Anterior cingulate cortex (tissue), 58 donors: ENCODE results near the gene ZNF200.
"Not testable (repeated sequence)": the region's sequence is repeated elsewhere in the genome, so short reads cannot be mapped to it uniquely, and the experiment has no call there.

Experiments used
- DNase-seq, 58 donors: peaks; one replicate each; lab custom pipeline; 2025; lab: John Stamatoyannopoulos, UW

Gene ZNF200

GRCh38 chr16:3205939-3206338, 29.0 kb downstream of the ZNF200 start:
- DNase-seq = not testable (repeated sequence)

GRCh38 chr16:3202903-3203539, 31.9 kb downstream of the ZNF200 start:
- DNase-seq = no peak

GRCh38 chr16:3198334-3199072, 36.5 kb downstream of the ZNF200 start:
- DNase-seq = no peak

DNA sequence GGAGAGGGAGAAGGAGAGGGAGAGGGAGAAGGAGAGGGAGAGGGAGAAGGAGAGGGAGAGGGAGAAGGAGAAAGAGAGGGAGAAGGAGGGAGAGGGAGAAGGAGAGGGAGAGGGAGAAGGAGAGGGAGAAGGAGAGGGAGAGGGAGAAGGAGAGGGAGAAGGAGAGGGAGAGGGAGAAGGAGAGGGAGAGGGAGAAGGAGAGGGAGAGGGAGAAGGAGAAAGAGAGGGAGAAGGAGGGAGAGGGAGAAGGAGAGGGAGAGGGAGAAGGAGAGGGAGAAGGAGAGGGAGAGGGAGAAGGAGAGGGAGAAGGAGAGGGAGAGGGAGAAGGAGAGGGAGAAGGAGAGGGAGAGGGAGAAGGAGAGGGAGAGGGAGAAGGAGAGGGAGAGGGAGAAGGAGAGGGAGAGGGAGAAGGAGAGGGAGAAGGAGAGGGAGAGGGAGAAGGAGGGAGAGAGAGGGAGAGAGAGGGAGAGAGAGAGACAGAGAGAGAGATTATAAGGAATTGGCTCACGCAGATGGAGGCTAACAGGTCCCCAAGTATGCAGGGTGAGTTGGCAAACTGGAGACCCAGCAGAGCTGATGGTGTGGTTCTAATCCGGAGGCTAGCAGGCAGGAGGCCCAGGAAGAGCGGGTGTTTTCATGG, 37.1 kb downstream of the ZNF200 start:
- not testable (repeated sequence) for DNase-seq

DNA sequence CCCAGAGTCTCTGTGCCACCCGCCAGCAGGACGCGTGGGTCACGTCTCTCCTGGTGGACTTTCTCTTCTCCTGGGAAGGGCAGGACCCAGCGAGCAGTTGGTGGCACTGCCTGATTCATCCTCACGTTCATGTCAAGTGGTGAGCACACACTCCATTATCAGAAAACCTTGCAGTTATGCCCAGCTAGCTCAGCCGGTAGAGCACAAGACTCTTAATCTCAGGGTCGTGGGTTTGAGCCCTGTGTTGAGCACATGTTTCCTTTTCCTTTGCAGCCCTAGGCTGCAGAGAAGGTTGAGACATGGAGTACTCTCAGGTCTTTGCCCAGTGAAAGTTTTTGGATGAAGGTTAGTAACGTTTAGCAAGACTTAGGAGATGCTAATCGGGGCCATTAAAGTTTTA, 39.0 kb downstream of the ZNF200 start:
- DNase-seq = no peak

- DNase-seq = no peak
These were observed 40.2 kb downstream of the ZNF200 start for GRCh38 chr16:3194792-3195191.

DNA sequence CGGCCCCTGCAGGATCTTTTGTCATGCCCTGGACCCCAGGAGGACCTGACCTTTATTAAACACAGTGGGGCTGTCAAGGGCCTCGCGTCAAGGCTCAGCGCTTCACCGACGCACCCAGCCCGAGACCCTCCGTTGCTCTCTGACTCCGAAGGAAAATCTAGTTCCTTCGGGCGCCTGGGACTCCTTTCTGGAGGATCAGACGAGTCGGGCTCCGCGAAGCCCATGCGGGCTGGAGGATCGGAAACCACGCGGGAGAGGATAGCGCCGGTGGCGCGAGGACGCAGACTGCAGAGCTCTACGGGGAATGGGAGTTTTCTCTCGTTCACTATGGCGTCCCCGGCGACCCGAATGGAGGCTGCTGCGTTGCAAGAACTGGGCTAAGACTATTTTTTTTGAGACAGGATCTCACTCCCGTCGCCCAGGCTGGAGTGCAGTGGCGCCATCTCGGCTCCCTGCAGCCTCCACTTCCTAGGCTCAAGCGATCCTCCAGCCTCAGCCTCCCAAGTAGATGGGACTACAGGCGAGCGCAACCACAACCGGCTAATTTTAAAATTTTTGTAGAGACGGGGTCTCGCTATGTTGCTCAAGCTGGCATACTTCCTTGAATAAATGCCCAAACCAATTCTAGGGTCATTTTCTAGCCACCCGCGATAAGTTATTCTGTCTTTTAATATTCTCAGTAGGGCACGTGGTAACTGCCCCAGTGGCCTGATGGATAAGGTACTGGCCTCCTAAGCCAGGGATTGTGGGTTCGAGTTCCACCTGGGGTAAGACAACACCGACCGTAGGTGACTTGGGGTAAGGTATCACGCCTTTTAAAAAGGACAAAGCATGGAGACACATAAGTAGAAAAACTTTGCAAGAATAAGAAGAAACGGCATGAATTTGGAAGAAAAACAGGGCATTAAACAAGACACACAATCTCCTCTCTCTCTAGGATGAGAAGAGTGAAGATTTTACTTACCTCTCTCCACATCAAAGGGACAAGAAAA, 41.4 kb downstream of the ZNF200 start:
- no peak for DNase-seq

DNA sequence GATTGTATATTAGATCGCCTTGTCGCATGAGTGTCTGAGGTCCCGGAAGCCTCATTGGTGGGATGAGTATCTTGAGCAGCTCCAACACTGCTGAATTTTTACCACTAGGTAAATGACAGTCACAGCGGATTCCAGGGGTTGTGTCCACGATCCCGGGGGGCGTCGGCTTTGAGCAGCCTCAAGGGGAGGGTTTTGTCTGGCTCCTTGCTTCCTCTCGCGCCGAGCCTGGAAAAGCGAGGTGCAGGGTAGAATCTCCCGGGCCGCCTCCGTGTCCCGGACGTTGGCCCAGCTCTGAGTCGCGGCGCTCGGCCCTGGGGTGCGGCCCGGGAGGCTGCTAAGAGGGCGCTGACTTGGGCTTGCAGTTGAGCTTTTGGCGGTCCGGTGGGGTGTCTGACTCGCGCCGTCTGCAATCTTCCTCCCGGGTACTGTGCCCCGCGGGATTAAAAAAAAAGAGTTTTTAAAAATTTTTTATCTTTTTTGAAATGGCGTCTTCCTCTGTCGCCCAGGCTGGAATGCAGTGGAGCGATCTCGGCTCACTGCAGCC, 42.4 kb downstream of the ZNF200 start:
- DNase-seq = no peak

DNA sequence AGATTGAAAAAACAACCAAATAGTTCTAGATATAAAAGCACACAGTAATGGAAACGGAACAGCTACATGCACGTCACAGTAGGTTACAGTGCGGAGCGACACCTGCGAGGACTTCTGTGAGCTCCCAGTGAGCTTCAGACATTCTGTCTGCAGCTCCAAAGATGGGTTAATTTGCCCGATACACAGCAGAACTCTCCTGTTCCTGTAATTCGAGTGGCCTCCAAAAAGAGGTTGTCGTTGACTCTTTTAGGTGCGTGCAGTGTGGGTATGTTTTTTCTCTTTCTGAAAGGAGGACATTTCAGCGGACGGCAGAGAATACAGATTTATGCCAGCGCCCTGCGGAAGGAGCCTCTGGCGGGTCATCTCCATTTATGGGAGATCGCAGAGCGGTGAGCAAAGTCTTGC, 44.0 kb downstream of the ZNF200 start:
- DNase-seq = no peak

GRCh38 chr16:3189869-3190268, 45.1 kb downstream of the ZNF200 start:
- DNase-seq = no peak

- DNase-seq = peak in 4 of 58 donors; percentile 2 to 41 (median 12)
These were observed 45.8 kb downstream of the ZNF200 start for GRCh38 chr16:3188925-3189825.

GRCh38 chr16:3188675-3188924, 46.4 kb downstream of the ZNF200 start:
- DNase-seq = no peak

- DNase-seq = no peak
These were observed 46.9 kb downstream of the ZNF200 start, which contains the start of gene OR1F1 for GRCh38 chr16:3187798-3188674. Gene OR1F1, plus strand, starts transcription at chr16:3188204.

- no peak for DNase-seq
These were observed 47.8 kb downstream of the ZNF200 start for GRCh38 chr16:3186946-3187690.

DNA sequence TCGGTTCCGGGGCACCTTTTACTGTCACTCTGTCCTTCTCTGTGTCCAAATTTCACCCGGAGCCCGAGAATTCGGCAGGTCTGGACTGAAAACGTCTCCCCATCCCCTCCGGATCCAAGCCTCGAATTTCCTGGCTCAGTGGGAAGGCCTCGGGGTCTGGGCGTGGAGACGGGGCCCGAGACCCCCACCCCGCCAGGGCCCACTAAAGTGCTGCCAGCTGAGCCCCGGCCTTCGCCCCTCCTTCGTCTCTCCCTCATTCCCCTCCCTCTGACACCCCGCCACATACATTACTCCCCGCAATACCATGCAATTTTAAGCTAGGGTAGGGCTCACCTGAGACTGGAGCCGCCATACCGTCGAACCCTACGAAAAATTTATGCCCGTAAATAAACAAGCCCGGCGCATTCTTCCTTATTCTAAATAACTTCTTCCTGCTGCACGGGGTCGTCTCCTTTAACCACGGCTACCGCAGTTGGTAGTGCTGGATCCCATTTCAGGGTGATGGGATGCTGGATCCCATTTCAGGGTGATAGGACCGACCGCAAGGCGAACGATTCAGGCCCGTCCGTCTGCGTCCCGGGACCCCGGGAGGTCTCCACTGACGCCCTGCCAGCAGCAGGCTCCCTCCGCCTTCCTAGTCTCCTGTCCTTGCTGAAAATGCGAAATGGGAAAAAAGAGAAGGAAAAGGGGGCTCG, 51.4 kb downstream of the ZNF200 start:
- DNase-seq = no peak

GRCh38 chr16:3182608-3183444, 52.1 kb downstream of the ZNF200 start:
- DNase-seq = no peak
